Ishikawa (cell line): ENCODE data around the gene OAT.

Experiments
- CEBPB ChIP-seq: IDR thresholded peaks from 2 replicates; pipeline ENCODE4 v1.6.1; 2012
- CREB1 ChIP-seq: IDR thresholded peaks from 2 replicates; pipeline ENCODE4 v1.6.1; 2012; ENCODE audit warnings: low read depth
- EGR1 ChIP-seq: IDR thresholded peaks from 2 replicates; pipeline ENCODE4 v1.6.1; 2012
- EP300 ChIP-seq: IDR thresholded peaks from 2 replicates; pipeline ENCODE4 v1.6.1; 2012; ENCODE audit warnings: borderline replicate concordance
- FOXM1 ChIP-seq: IDR thresholded peaks from 2 replicates; pipeline ENCODE4 v1.6.1; 2012; ENCODE audit warnings: low read depth, borderline replicate concordance
- NFIC ChIP-seq: IDR thresholded peaks from 2 replicates; pipeline ENCODE4 v1.6.1; 2012
- RAD21 ChIP-seq: IDR thresholded peaks from 2 replicates; pipeline ENCODE4 v1.6.1; 2012; ENCODE audit warnings: low read depth
- TAF1 ChIP-seq: IDR thresholded peaks from 2 replicates; pipeline ENCODE4 v1.6.1; 2012; ENCODE audit warnings: low read depth, mild to moderate bottlenecking
- TCF12 ChIP-seq: IDR thresholded peaks from 2 replicates; pipeline ENCODE4 v1.6.1; 2012; ENCODE audit warnings: low read depth
- TEAD4 ChIP-seq: IDR thresholded peaks from 2 replicates; pipeline ENCODE4 v1.6.1; 2012
- YY1 ChIP-seq: IDR thresholded peaks from 2 replicates; pipeline ENCODE4 v1.6.1; 2012; ENCODE audit warnings: low read depth
- ZBTB7A ChIP-seq: IDR thresholded peaks from 2 replicates; pipeline ENCODE4 v1.6.1; 2012; ENCODE audit warnings: low read depth
- TF ChIP-seq, protein P1 (sequence below): IDR thresholded peaks from 2 replicates; pipeline ENCODE4 v1.6.1; 2012; ENCODE audit warnings: low read depth, mild to moderate bottlenecking
- TF ChIP-seq, protein P2 (sequence below): IDR thresholded peaks from 2 replicates; pipeline ENCODE4 v1.6.1; 2012
- TF ChIP-seq, protein P3 (sequence below): IDR thresholded peaks from 2 replicates; pipeline ENCODE4 v1.6.1; 2012

OAT gene

DNA sequence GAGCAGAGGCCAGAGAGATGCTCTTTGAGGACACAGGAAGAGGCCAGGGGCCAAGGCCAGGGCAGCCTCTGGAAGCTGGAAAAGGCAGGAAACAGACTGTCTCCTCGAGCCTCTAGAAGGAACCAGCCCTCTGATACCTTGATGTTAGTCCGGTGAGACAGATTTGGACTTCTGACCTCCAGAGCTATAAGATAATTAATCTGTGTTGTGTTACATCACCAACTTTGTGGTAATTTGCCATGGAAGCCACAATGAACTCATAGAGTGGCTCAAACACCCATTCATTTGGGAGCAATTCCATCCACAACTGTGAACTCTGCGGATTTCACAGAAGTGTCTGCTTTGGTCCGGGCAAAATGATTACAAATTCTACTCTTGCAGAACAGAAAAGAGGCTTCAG, 48.7 kb downstream of the OAT start:
- TF ChIP-seq YY1, result no peak

DNA sequence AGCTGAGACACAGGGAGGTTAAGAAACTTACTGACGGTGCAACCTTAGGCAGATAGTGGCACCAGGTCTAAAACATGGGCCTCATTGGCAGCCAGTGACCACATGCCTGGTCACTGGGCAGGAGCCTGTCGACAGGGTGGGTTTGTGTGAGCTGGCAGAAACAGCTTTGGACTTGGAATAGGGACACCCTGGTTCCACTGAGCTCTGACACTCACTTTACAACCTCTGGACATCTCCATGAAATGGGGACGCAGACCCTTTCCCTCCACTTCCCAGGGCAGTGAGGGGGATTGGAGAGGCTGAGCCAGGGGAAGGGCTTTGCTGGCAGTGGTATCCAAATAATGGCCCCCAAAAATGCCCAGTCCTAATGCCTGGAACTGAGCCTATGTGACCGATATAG, 49.7 kb downstream of the OAT start:
- no peak for TF ChIP-seq YY1
- TF ChIP-seq, protein P1, sequence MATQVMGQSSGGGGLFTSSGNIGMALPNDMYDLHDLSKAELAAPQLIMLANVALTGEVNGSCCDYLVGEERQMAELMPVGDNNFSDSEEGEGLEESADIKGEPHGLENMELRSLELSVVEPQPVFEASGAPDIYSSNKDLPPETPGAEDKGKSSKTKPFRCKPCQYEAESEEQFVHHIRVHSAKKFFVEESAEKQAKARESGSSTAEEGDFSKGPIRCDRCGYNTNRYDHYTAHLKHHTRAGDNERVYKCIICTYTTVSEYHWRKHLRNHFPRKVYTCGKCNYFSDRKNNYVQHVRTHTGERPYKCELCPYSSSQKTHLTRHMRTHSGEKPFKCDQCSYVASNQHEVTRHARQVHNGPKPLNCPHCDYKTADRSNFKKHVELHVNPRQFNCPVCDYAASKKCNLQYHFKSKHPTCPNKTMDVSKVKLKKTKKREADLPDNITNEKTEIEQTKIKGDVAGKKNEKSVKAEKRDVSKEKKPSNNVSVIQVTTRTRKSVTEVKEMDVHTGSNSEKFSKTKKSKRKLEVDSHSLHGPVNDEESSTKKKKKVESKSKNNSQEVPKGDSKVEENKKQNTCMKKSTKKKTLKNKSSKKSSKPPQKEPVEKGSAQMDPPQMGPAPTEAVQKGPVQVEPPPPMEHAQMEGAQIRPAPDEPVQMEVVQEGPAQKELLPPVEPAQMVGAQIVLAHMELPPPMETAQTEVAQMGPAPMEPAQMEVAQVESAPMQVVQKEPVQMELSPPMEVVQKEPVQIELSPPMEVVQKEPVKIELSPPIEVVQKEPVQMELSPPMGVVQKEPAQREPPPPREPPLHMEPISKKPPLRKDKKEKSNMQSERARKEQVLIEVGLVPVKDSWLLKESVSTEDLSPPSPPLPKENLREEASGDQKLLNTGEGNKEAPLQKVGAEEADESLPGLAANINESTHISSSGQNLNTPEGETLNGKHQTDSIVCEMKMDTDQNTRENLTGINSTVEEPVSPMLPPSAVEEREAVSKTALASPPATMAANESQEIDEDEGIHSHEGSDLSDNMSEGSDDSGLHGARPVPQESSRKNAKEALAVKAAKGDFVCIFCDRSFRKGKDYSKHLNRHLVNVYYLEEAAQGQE, result no peak
- no peak for TF ChIP-seq RAD21
- TF ChIP-seq TAF1, result no peak
- no peak for TF ChIP-seq TEAD4
- no peak for TF ChIP-seq ZBTB7A
- no peak for TF ChIP-seq NFIC
- no peak for TF ChIP-seq EGR1
- no peak for TF ChIP-seq EP300
- no peak for TF ChIP-seq FOXM1
- TF ChIP-seq CEBPB, result no peak
- TF ChIP-seq TCF12, result no peak
- no peak for TF ChIP-seq CREB1
- TF ChIP-seq, protein P2, sequence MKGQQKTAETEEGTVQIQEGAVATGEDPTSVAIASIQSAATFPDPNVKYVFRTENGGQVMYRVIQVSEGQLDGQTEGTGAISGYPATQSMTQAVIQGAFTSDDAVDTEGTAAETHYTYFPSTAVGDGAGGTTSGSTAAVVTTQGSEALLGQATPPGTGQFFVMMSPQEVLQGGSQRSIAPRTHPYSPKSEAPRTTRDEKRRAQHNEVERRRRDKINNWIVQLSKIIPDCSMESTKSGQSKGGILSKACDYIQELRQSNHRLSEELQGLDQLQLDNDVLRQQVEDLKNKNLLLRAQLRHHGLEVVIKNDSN, result no peak
- TF ChIP-seq, protein P3, sequence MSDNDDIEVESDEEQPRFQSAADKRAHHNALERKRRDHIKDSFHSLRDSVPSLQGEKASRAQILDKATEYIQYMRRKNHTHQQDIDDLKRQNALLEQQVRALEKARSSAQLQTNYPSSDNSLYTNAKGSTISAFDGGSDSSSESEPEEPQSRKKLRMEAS, result no peak

DNA sequence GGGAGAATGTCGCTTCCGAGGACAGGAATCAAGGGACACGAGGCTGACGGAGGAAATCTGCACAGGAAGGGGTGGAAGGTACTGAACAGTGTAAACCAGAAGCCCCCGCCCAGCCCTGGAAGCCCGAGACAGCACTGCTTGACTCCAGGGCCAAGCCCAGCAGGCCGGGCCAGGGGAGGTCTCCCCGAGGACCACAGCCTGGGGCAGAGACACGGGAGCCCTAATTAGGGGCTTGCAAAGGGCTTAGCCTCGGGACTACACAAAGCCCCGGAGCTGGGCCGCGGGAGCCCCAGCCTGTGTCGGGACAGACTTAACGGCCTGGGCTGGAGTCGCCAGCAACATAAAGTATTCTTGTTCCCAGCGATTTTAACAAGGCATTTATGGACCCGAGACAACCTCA, 50.8 kb downstream of the OAT start:
- TF ChIP-seq RAD21 (no peak), NFIC (no peak), TCF12 (no peak), CREB1 (no peak), TAF1 (no peak), FOXM1 (no peak), CEBPB (no peak), YY1 (no peak), TEAD4 (no peak), ZBTB7A (no peak), EP300 (no peak), EGR1 (no peak)
- TF ChIP-seq, protein P3, result no peak
- TF ChIP-seq, protein P2, result no peak
- TF ChIP-seq, protein P1, result no peak

DNA sequence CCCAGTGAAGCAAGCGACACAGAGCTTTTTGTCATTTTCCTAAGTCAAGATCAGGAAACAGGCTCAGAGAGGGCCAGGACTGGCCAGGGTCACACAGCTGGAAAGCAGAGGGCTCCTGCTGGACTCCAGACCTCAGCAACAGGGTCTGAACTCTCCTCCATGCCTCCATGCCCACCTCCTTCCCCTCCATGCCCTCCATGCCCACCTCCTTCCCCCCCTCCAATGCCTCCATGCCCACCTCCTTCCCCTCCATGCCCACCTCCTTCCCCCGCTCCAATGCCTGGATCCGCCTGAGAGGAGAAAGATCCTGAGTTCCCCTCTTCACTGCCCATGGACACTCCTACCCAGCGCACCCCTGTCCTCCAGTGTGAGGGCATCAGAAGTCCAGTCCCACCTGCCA, 51.3 kb downstream of the OAT start:
- no peak for TF ChIP-seq TCF12
- TF ChIP-seq ZBTB7A, result no peak
- TF ChIP-seq, protein P1, result no peak
- TF ChIP-seq, protein P3, result no peak
- TF ChIP-seq TEAD4, result no peak
- TF ChIP-seq RAD21, result no peak
- TF ChIP-seq YY1, result no peak
- TF ChIP-seq TAF1, result no peak
- no peak for TF ChIP-seq EP300
- TF ChIP-seq EGR1, result no peak
- no peak for TF ChIP-seq FOXM1
- TF ChIP-seq NFIC, result no peak

DNA sequence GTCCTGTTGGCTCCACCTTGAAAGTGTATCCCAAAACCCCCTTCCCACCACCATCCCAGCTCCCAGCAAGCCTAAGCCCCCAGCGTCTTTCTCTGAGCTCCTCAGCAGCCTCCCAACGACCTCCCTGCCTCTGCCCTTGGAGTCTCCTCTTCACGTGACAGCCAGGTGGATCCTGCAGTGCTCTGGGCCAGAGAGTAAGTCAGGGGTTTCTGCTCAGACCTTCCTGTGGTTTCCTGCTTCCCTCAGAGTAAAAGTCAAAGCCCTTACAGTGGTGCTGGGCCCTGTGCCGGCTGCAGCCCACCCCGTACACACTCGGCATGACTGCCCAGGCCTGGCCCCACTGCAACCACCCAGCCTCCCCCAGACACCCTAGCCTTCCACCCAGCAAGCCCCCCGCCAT, 51.9 kb downstream of the OAT start:
- TF ChIP-seq TAF1 (no peak), NFIC (no peak), RAD21 (no peak), ZBTB7A (no peak), TCF12 (no peak), CEBPB (no peak), EP300 (no peak), EGR1 (no peak), TEAD4 (no peak), YY1 (no peak), CREB1 (no peak), FOXM1 (no peak)
- TF ChIP-seq, protein P3, result no peak
- TF ChIP-seq, protein P1, result no peak
- TF ChIP-seq, protein P2, result no peak
